Measurements from ENCODE around the gene DOCK2. TPM values are rescaled to one million over a fixed set of nuclear protein-coding genes. Genes with fewer than 3 reads are reported as not detected.
A peak's percentile ranks its signal among the peaks of the same experiment; 100 is the strongest.

DOCK2 gene
- total and polyA plus RNA-seq, 2 donors (not counting 1 experiment from before 2014, with no cell fraction given), result 1.1 to 8.9 TPM

GRCh38 chr5:169904059-169904458 lies 267.0 kb downstream of the DOCK2 start:
- no peaks in the 10 kb centered on the region for H3K4me1 ChIP-seq (ENCODE audit: control insufficient read depth, extremely low read depth, insufficient read depth, low read length)
- H4K20me1 ChIP-seq (ENCODE audit: control insufficient read depth, extremely low read depth, insufficient read depth, low read length), result no peaks in the 10 kb centered on the region
- H3K79me2 ChIP-seq (ENCODE audit: control insufficient read depth, insufficient read depth, low read length), result no peaks in the 10 kb centered on the region
- no peak overlapping the region for H3K4me3 ChIP-seq (replicated peaks in 1 of 4; ENCODE audit: control extremely low read depth in 1 of 4, insufficient read depth in 1 of 4, low read depth in 3 of 4, low read length in 4 of 4)
- no peak overlapping the region for H3K4me2 ChIP-seq (ENCODE audit: extremely low read depth, insufficient read depth, low read length)
- TF ChIP-seq CTCF (conservative IDR thresholded peaks at IDR 0.05 in 1 of 2, IDR thresholded peaks at IDR 0.05 in 1 of 2; ENCODE audit: low read depth in 1 of 2, low read length in 2 of 2) (no peak), EZH2 (IDR thresholded peaks at IDR 0.05; ENCODE audit: low read length, missing control alignments) (no peak)
- no peak overlapping the region for H2AFZ ChIP-seq (ENCODE audit: low read length)
- H3K27me3 ChIP-seq (ENCODE audit: control insufficient read depth, insufficient read depth, low read length), result no peaks in the 10 kb centered on the region
- no peak overlapping the region for H3K27ac ChIP-seq (ENCODE audit: insufficient read depth, low read length)
- no peaks in the 10 kb centered on the region for H3K9me3 ChIP-seq (ENCODE audit: control insufficient read depth, insufficient read depth, low read depth, low read length)
- DNase-seq (ENCODE audit: low read depth in 2 of 2), result peak; percentile 50 to 66
- H3K36me3 ChIP-seq (ENCODE audit: control insufficient read depth, insufficient read depth, low read length), result no peaks in the 10 kb centered on the region
- no peak overlapping the region for H3K9ac ChIP-seq (ENCODE audit: insufficient read depth, low read length)

- Histone ChIP-seq H3K4me1 (ENCODE audit: control insufficient read depth, extremely low read depth, insufficient read depth, low read length) (no peaks in the 10 kb centered on the region), H3K9ac (ENCODE audit: insufficient read depth, low read length) (no peak overlapping the region), H3K9me3 (ENCODE audit: control insufficient read depth, insufficient read depth, low read depth, low read length) (no peaks in the 10 kb centered on the region), H3K27me3 (ENCODE audit: control insufficient read depth, insufficient read depth, low read length) (no peaks in the 10 kb centered on the region), H3K36me3 (ENCODE audit: control insufficient read depth, insufficient read depth, low read length) (no peaks in the 10 kb centered on the region), H4K20me1 (ENCODE audit: control insufficient read depth, extremely low read depth, insufficient read depth, low read length) (no peaks in the 10 kb centered on the region), H3K79me2 (ENCODE audit: control insufficient read depth, insufficient read depth, low read length) (no peaks in the 10 kb centered on the region), H3K27ac (ENCODE audit: insufficient read depth, low read length) (no peak overlapping the region), H2AFZ (ENCODE audit: low read length) (no peak overlapping the region), H3K4me3 (replicated peaks in 1 of 4; ENCODE audit: control extremely low read depth in 1 of 4, insufficient read depth in 1 of 4, low read depth in 3 of 4, low read length in 4 of 4) (no peak overlapping the region), H3K4me2 (ENCODE audit: extremely low read depth, insufficient read depth, low read length) (no peak overlapping the region)
- DNase-seq (ENCODE audit: low read depth in 2 of 2), result peak in 1 of 2 donors; percentile 8
- TF ChIP-seq EZH2 (IDR thresholded peaks at IDR 0.05; ENCODE audit: low read length, missing control alignments) (no peak), CTCF (conservative IDR thresholded peaks at IDR 0.05 in 1 of 2, IDR thresholded peaks at IDR 0.05 in 1 of 2; ENCODE audit: low read depth in 1 of 2, low read length in 2 of 2) (no peak)
Measured at GRCh38 chr5:169904508-169904907, 267.4 kb downstream of the DOCK2 start.

GRCh38 chr5:169905017-169905416 lies 267.9 kb downstream of the DOCK2 start:
- no peak for TF ChIP-seq CTCF (conservative IDR thresholded peaks at IDR 0.05 in 1 of 2, IDR thresholded peaks at IDR 0.05 in 1 of 2; ENCODE audit: low read depth in 1 of 2, low read length in 2 of 2)
- TF ChIP-seq EZH2 (IDR thresholded peaks at IDR 0.05; ENCODE audit: low read length, missing control alignments), result no peak
- no peak for DNase-seq (ENCODE audit: low read depth in 2 of 2)

More at GRCh38 chr5:169905017-169905416, 267.9 kb downstream of the DOCK2 start:
- Histone ChIP-seq H3K27ac (ENCODE audit: insufficient read depth, low read length) (no peak overlapping the region), H3K4me2 (ENCODE audit: extremely low read depth, insufficient read depth, low read length) (no peak overlapping the region), H3K9ac (ENCODE audit: insufficient read depth, low read length) (no peak overlapping the region), H4K20me1 (ENCODE audit: control insufficient read depth, extremely low read depth, insufficient read depth, low read length) (no peaks in the 10 kb centered on the region), H3K36me3 (ENCODE audit: control insufficient read depth, insufficient read depth, low read length) (no peaks in the 10 kb centered on the region), H3K79me2 (ENCODE audit: control insufficient read depth, insufficient read depth, low read length) (no peaks in the 10 kb centered on the region), H3K9me3 (ENCODE audit: control insufficient read depth, insufficient read depth, low read depth, low read length) (no peaks in the 10 kb centered on the region), H3K4me1 (ENCODE audit: control insufficient read depth, extremely low read depth, insufficient read depth, low read length) (no peaks in the 10 kb centered on the region), H3K4me3 (replicated peaks in 1 of 4; ENCODE audit: control extremely low read depth in 1 of 4, insufficient read depth in 1 of 4, low read depth in 3 of 4, low read length in 4 of 4) (no peak overlapping the region), H3K27me3 (ENCODE audit: control insufficient read depth, insufficient read depth, low read length) (no peaks in the 10 kb centered on the region), H2AFZ (ENCODE audit: low read length) (no peak overlapping the region)

Data from fibroblast of lung (primary cell).